ENCODE results near the gene ADD1.

The ADD1 gene

DNA sequence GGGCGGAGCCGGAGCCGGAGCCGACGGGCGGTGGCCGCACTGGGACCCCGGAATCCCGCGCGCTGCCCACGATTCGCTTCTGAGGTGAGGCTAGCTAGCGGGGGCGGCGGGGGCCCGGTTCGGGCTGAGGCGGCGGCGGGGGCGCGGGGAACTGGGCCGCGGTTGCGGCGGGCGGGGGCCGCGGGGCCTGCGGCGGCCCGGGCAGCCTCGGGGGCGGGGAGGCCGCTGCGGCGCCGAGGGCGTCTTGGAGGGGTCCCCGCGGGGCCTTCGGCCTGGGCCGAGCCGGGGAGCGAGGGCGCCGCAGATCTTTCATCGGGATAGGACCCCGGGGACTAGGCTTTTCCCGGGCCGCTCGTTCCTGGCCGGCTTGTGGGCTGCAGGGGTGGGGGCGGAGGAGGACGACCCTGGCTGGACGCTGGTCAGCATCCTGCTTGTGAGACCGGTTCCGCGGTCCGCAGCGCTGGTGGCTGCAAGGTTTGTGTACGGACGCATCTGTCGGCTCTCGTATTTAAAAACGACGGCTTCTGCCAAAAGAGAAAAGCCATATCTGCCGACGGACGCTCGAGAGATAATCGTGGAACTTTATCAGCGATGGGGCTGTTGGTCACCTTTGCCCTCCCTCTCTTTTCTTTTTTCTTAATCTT, 419 bp downstream of the ADD1 start:
- H3K36me3 ChIP-seq (ENCODE audit: control insufficient read depth, insufficient read depth, low read length) = no peaks in the 10 kb centered on the region
- H3K4me3 ChIP-seq (ENCODE audit: low read depth, low read length) = peak overlapping the region; percentile 95
- 0 out of 2 replicates have a peak, but pooled peaks cover 3% of the 10 kb centered on the region for H3K9me3 ChIP-seq (ENCODE audit: control insufficient read depth, insufficient read depth, low read length)
- peak overlapping the region; percentile 14; the same call in 1 of the 2 replicates for H3K9ac ChIP-seq (ENCODE audit: low read depth, low read length)
- peak overlapping the region; percentile 68 for H3K27ac ChIP-seq (ENCODE audit: low read depth, low read length)
- H3K4me1 ChIP-seq (ENCODE audit: control insufficient read depth, insufficient read depth, low read length) = peaks cover 9% of the 10 kb centered on the region
- H3K27me3 ChIP-seq (ENCODE audit: control insufficient read depth, insufficient read depth, low read length) = no peaks in the 10 kb centered on the region

DNA sequence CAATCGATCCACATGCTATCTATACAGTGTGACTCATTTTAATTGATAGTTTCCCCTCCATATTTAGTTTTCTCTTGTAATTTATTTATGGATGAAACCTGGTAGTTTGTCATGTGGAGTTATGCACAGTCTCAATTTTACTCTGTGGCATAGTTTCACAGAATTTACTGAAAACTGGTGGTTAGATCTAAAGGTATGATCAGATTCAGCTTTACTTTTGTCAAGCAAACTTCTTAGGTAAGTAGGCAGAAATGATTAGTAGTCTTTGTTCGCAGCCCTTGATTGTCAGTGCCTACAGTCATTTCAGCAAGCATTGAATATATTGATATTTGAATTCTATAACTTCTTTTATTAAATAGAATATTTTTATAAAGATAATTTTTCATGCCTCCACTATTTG, 2.5 kb downstream of the ADD1 start:
- Histone ChIP-seq H3K4me1 (ENCODE audit: control insufficient read depth, insufficient read depth, low read length) (peaks cover 9% of the 10 kb centered on the region), H3K36me3 (ENCODE audit: control insufficient read depth, insufficient read depth, low read length) (no peaks in the 10 kb centered on the region), H3K9me3 (ENCODE audit: control insufficient read depth, insufficient read depth, low read length) (no peaks in the 10 kb centered on the region), H3K4me3 (ENCODE audit: low read depth, low read length) (no peak overlapping the region), H3K9ac (ENCODE audit: low read depth, low read length) (no peak overlapping the region), H3K27me3 (ENCODE audit: control insufficient read depth, insufficient read depth, low read length) (no peaks in the 10 kb centered on the region), H3K27ac (ENCODE audit: low read depth, low read length) (no peak overlapping the region)

DNA sequence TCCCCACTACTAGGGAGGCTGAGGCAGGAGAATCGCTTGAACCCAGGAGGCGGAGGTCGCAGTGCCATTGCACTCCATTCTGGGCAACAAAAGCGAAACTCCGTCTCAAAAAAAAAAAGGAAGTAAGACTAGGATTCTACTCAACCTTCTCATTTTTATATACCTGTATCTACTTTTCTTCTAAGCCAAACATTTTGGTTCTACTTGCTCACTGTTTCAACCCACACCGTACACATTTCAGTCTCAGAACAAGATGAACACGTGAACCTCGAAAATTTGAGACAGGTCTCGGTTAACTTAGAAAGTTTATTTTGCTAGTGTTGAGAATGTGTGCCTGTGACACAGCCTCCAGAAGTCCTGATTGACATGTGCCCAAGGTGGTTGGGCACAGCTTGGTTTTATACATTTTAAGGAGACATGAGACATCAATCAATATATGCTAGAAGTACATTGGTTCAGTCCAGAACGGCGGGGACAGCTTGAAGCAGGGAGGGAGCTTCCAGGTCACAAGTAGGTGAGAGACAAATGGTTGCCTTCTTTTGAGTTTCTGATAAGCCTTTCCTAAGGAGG, 3.7 kb downstream of the ADD1 start:
- Histone ChIP-seq H3K4me3 (ENCODE audit: low read depth, low read length) (no peak overlapping the region), H3K36me3 (ENCODE audit: control insufficient read depth, insufficient read depth, low read length) (no peaks in the 10 kb centered on the region), H3K27ac (ENCODE audit: low read depth, low read length) (no peak overlapping the region), H3K9ac (ENCODE audit: low read depth, low read length) (no peak overlapping the region), H3K9me3 (ENCODE audit: control insufficient read depth, insufficient read depth, low read length) (no peaks in the 10 kb centered on the region), H3K27me3 (ENCODE audit: control insufficient read depth, insufficient read depth, low read length) (no peaks in the 10 kb centered on the region), H3K4me1 (ENCODE audit: control insufficient read depth, insufficient read depth, low read length) (peaks cover 7% of the 10 kb centered on the region)

DNA sequence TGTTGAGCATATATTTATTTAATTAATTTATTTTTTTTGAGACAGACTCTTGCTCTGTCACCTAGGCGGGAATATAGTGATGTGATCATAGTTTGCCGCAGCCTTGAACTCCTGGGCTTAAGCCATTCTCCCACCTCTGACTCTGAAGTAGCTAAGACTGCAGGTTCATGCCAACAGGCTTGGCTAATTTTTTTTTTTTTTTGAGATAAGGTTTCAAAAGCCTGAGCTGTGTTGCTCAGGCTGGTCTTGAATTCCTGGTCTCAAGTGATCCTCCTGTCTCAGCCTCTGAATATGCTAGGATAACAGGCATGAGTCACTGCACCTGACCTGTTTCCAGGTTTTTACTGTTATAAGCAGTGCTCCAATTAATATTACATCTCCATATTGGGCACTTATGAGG, 4.8 kb downstream of the ADD1 start:
- Histone ChIP-seq H3K9ac (ENCODE audit: low read depth, low read length) (no peak overlapping the region), H3K4me3 (ENCODE audit: low read depth, low read length) (no peak overlapping the region), H3K36me3 (ENCODE audit: control insufficient read depth, insufficient read depth, low read length) (peaks cover 1% of the 10 kb centered on the region; the same call in 1 of the 2 replicates), H3K4me1 (ENCODE audit: control insufficient read depth, insufficient read depth, low read length) (no peaks in the 10 kb centered on the region; the same call in 1 of the 2 replicates), H3K27me3 (ENCODE audit: control insufficient read depth, insufficient read depth, low read length) (no peaks in the 10 kb centered on the region), H3K9me3 (ENCODE audit: control insufficient read depth, insufficient read depth, low read length) (no peaks in the 10 kb centered on the region), H3K27ac (ENCODE audit: low read depth, low read length) (no peak overlapping the region)

DNA sequence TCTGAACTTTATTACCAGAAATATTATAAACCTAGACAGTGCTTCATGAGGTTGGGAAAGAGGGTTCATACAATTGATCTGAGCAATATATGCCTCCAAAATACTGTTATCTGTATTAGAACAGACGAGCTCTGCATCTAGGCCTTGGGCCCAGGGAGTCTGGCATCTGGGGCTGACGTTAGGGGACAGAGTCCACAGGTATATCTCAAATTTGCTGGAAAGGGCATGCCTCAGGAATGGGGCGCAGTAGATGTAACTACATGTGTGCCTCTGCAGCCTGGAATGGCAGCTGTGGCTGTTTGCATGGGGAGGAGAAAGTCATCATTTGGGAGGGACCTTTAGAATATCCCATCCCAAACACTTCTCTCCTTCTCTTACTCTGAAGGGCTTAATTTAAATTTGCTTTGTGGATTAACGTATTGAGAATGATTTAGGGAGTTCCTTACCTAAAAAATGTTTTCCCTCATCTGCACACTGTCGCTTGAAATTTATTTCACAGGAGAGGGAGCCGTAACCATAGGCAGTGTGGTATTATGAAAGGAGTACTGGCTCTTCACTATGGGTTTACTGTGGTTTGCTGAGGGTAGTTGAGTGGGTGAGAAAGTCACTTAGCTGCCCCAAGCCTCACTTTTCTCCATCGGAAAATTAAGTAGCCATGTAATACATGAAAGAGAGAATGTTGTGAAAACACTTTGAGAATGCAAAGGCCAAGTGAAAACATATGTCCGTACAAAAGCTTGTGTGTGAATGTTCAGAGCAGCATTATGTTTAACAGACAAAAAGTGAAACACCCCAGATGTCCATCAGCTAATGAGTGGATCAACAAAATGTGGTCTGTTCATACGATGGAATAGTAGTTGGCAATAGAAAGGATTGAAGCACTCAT, 5.9 kb downstream of the ADD1 start:
- Histone ChIP-seq H3K4me3 (ENCODE audit: low read depth, low read length) (no peak overlapping the region), H3K27me3 (ENCODE audit: control insufficient read depth, insufficient read depth, low read length) (no peaks in the 10 kb centered on the region), H3K27ac (ENCODE audit: low read depth, low read length) (no peak overlapping the region), H3K9me3 (ENCODE audit: control insufficient read depth, insufficient read depth, low read length) (no peaks in the 10 kb centered on the region), H3K4me1 (ENCODE audit: control insufficient read depth, insufficient read depth, low read length) (no peaks in the 10 kb centered on the region; the same call in 1 of the 2 replicates), H3K9ac (ENCODE audit: low read depth, low read length) (no peak overlapping the region), H3K36me3 (ENCODE audit: control insufficient read depth, insufficient read depth, low read length) (peaks cover 11% of the 10 kb centered on the region)

DNA sequence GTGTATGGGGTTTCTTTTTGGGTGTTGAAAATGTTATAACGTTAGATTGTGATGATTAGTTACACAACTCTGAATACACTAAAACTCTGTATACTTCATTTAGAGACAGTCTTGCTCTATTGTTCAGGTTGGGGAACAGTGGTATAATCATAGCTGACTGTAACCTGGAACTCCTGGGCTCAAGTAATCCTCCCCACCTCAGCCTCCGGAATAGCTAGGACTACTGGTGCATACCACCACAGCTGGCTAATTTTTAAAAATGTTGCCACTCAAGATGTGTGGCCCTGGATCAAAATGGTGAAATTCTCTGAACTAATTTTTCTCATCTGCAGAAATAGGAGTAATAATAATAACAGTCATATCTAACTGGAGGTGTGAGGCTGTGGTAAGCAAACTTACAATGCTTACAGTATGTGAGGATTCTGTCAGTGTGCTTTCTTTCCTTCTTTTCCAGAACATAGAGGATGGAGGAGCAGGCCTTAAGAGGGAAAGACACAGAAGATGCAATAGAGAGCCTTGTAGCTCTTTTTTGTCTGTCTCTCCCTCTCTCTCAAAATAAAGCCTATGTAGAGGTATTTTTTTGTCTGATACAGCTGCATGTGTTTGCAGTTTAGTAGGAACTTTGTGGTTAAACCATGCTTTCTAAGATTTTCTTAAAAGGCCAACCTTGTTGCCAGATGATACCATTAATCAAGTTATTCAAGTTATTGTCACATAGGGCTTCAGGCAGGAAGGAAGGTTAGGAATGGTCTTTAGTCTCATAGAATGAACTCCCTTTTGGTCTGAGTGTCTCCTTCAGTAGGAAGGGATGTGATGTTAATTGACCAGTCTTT, 7.5 kb downstream of the ADD1 start:
- Histone ChIP-seq H3K4me1 (ENCODE audit: control insufficient read depth, insufficient read depth, low read length) (no peaks in the 10 kb centered on the region), H3K36me3 (ENCODE audit: control insufficient read depth, insufficient read depth, low read length) (peaks cover 18% of the 10 kb centered on the region), H3K27ac (ENCODE audit: low read depth, low read length) (no peak overlapping the region), H3K27me3 (ENCODE audit: control insufficient read depth, insufficient read depth, low read length) (no peaks in the 10 kb centered on the region), H3K9me3 (ENCODE audit: control insufficient read depth, insufficient read depth, low read length) (no peaks in the 10 kb centered on the region), H3K9ac (ENCODE audit: low read depth, low read length) (no peak overlapping the region), H3K4me3 (ENCODE audit: low read depth, low read length) (no peak overlapping the region)

DNA sequence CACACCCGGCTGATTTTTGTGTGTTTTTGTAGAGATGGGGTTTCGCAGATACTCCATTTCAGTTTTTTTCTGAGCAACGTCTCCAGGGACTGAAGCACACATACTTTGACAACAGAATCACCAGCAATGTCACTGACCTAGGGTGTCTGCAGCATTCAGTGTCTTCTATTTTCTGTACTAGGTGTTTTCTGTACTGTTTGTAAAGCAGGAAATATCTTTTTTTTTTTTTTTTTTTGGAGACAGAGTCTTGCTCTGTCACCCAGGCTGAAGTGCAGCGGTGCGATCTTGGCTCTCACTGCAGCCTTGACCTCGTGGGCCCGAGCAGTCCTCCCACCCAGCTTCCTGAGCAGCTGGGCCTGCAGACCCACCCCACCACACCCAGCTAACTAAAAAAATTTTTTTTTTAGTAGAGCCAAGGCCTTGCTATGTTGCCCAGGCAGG, 8.9 kb downstream of the ADD1 start:
- Histone ChIP-seq H3K9ac (ENCODE audit: low read depth, low read length) (no peak overlapping the region), H3K9me3 (ENCODE audit: control insufficient read depth, insufficient read depth, low read length) (no peaks in the 10 kb centered on the region), H3K36me3 (ENCODE audit: control insufficient read depth, insufficient read depth, low read length) (peaks cover 18% of the 10 kb centered on the region), H3K4me1 (ENCODE audit: control insufficient read depth, insufficient read depth, low read length) (no peaks in the 10 kb centered on the region), H3K27ac (ENCODE audit: low read depth, low read length) (no peak overlapping the region), H3K4me3 (ENCODE audit: low read depth, low read length) (no peak overlapping the region), H3K27me3 (ENCODE audit: control insufficient read depth, insufficient read depth, low read length) (no peaks in the 10 kb centered on the region)

DNA sequence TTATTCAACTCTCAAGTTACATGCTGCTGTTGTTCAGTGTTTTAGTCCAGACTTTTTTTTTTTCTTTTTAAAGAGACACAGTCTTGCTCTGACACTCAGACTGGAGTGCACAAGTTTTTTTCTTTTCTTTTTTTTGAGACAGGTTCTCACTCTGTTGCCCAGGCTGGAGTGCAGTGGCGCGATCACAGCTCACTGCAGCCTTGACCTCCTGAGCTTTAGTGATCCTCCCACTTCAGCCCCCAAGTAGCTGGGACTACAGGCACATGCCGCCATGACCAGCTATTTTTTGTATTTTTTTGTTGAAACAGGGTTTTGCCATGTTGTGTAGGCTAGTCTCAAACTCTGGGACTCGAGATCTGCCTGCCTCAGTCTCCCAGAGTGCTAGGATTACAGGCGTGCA, 11.9 kb downstream of the ADD1 start:
- no peaks in the 10 kb centered on the region for H3K27me3 ChIP-seq (ENCODE audit: control insufficient read depth, insufficient read depth, low read length)
- H3K27ac ChIP-seq (ENCODE audit: low read depth, low read length) = no peak overlapping the region
- H3K4me3 ChIP-seq (ENCODE audit: low read depth, low read length) = no peak overlapping the region
- peaks cover 18% of the 10 kb centered on the region for H3K36me3 ChIP-seq (ENCODE audit: control insufficient read depth, insufficient read depth, low read length)
- H3K9me3 ChIP-seq (ENCODE audit: control insufficient read depth, insufficient read depth, low read length) = no peaks in the 10 kb centered on the region
- peaks cover 13% of the 10 kb centered on the region for H3K4me1 ChIP-seq (ENCODE audit: control insufficient read depth, insufficient read depth, low read length)
- no peak overlapping the region for H3K9ac ChIP-seq (ENCODE audit: low read depth, low read length)

DNA sequence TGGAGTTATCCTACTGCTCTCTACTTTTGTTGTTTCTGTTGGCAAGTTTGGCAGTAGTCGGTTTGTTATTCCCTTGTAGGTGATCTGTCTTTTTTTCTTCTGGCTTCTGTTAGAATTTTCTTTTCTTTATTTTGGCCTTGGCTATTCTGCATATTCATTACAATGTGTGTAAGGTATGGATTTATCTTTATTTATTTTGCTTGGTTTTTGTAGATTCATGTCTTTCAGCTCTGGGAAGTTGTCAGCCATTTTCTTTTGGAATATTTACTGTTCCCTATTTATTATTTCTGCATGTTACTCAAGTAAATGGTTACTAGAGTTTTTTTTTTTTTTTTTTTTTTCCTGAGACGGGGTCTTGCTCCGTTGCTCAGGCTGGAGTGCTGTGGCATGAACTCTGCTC, 12.6 kb downstream of the ADD1 start:
- Histone ChIP-seq H3K9ac (ENCODE audit: low read depth, low read length) (no peak overlapping the region), H3K27ac (ENCODE audit: low read depth, low read length) (no peak overlapping the region), H3K9me3 (ENCODE audit: control insufficient read depth, insufficient read depth, low read length) (no peaks in the 10 kb centered on the region), H3K4me3 (ENCODE audit: low read depth, low read length) (no peak overlapping the region), H3K4me1 (ENCODE audit: control insufficient read depth, insufficient read depth, low read length) (peaks cover 20% of the 10 kb centered on the region), H3K36me3 (ENCODE audit: control insufficient read depth, insufficient read depth, low read length) (peaks cover 18% of the 10 kb centered on the region), H3K27me3 (ENCODE audit: control insufficient read depth, insufficient read depth, low read length) (no peaks in the 10 kb centered on the region)

DNA sequence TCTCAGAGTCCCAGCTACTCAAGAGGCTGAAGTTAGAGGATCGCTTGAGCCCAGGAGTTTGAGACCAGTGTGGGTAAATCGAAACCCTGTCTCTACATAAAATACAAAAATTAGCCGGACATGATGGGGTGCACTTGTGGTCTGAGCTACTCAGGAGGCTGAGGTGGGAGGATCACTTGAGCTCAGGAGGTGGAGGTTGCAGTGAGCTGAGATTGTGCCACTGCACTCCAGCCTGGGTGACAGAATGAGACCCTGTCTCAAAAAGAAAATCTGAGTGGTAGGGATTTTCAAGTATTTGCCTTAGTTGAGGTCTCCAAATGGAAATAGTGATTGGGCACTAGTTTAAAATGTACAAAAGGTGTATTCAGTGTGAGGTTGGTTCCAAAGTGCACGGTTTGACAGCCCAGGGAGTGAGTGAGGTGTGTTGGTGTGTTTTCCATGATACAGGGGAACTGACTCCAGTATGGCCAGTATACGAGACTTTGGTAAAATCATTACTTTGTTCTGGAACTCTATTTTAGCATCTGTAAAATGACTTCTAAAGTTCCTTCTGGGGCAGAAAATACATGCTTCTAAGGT, 13.8 kb downstream of the ADD1 start:
- H3K36me3 ChIP-seq (ENCODE audit: control insufficient read depth, insufficient read depth, low read length) = peaks cover 18% of the 10 kb centered on the region

More for the DNA sequence above, 13.8 kb downstream of the ADD1 start:
- peaks cover 32% of the 10 kb centered on the region for H3K4me1 ChIP-seq (ENCODE audit: control insufficient read depth, insufficient read depth, low read length)
- H3K27ac ChIP-seq (ENCODE audit: low read depth, low read length) = no peak overlapping the region
- H3K27me3 ChIP-seq (ENCODE audit: control insufficient read depth, insufficient read depth, low read length) = no peaks in the 10 kb centered on the region
- H3K9me3 ChIP-seq (ENCODE audit: control insufficient read depth, insufficient read depth, low read length) = no peaks in the 10 kb centered on the region
- no peak overlapping the region for H3K4me3 ChIP-seq (ENCODE audit: low read depth, low read length)
- no peak overlapping the region for H3K9ac ChIP-seq (ENCODE audit: low read depth, low read length)

Measured in HUES48 (cell line).